ENCODE measurements around the gene C11orf58. TPM values are rescaled to one million over a fixed set of nuclear protein-coding genes. Genes with fewer than 3 reads are reported as not detected.
A peak's percentile ranks its signal among the peaks of the same experiment; 100 is the strongest.

Gene C11orf58
- total RNA-seq, 1 experiment from 2014 or later, result 157 TPM

DNA sequence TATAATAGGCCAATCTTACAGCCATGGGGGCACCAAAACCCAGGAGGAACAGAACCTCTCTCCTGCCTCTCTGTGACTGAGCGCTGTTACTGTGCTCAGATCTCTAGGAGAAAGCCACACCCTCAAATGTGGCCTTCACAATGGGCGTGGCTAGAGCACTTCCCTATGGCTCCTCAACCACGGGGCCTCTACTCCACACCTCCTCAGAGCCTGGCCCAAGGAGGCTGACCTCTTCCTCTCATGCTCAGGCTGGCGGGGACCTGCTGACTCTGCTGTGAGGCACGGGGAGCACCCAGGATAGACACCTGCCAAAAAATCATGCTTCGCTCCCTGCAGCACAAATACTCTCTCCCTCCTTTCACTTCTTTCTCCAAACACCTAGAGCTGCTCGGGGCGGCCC is 41.0 kb downstream of the C11orf58 start:
- H3K4me3 Mint-ChIP-seq (ENCODE audit: low read depth, unreplicated experiment), result no peak overlapping the region
- no peaks in the 10 kb centered on the region for H3K9me3 Mint-ChIP-seq (ENCODE audit: low read depth, unreplicated experiment)
- peaks cover 63% of the 10 kb centered on the region for H3K4me1 Mint-ChIP-seq (ENCODE audit: low read depth, unreplicated experiment)
- CTCF ChIA-PET, result interaction anchor here (0.6 to 0.7 kb wide), 4 partner anchors 9 to 520 kb away, joined by 3 to 7 read pairs (median 4); no protein-coding TSS in a partner anchor
- TF ChIP-seq, protein P1, sequence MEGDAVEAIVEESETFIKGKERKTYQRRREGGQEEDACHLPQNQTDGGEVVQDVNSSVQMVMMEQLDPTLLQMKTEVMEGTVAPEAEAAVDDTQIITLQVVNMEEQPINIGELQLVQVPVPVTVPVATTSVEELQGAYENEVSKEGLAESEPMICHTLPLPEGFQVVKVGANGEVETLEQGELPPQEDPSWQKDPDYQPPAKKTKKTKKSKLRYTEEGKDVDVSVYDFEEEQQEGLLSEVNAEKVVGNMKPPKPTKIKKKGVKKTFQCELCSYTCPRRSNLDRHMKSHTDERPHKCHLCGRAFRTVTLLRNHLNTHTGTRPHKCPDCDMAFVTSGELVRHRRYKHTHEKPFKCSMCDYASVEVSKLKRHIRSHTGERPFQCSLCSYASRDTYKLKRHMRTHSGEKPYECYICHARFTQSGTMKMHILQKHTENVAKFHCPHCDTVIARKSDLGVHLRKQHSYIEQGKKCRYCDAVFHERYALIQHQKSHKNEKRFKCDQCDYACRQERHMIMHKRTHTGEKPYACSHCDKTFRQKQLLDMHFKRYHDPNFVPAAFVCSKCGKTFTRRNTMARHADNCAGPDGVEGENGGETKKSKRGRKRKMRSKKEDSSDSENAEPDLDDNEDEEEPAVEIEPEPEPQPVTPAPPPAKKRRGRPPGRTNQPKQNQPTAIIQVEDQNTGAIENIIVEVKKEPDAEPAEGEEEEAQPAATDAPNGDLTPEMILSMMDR (IDR thresholded peaks at IDR 0.05; ENCODE audit: unreplicated experiment), result no peak
- H3K27me3 Mint-ChIP-seq (ENCODE audit: unreplicated experiment), result no peaks in the 10 kb centered on the region
- intact Hi-C loops (cut with micrococcal nuclease; ENCODE audit: unreplicated experiment), result no loop called here
- peaks cover 66% of the 10 kb centered on the region for H3K36me3 Mint-ChIP-seq (ENCODE audit: insufficient read depth, unreplicated experiment)
- no TSS peak for BruUV-seq (replicated peaks)
- no peak for DNase-seq
- no peak overlapping the region for H3K27ac Mint-ChIP-seq (ENCODE audit: unreplicated experiment)

DNA sequence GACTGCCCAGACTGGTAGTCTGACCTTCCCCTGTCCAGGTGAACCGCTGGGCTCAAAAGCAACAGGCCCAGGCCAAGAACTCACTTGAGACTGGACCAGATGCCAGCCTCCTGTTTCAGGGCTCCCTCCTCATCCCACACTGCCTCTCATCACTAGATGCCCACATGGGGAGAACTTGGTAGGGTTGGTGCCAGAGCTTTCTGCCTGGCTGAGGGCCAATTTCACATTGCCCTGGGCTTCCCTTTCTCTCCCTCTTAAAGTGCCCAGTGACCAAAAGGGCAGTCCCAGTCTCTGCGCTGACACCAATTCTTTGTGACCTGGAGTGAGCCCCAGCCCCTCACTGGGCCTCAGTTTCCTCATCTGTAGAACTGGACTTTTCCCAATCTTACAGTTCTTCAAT is 41.7 kb downstream of the C11orf58 start:
- BruUV-seq (replicated peaks), result no TSS peak
- TF ChIP-seq, protein P1 (IDR thresholded peaks at IDR 0.05; ENCODE audit: unreplicated experiment), result no peak
- Mint-ChIP-seq H3K4me1 (ENCODE audit: low read depth, unreplicated experiment) (peaks cover 66% of the 10 kb centered on the region), H3K4me3 (ENCODE audit: low read depth, unreplicated experiment) (no peak overlapping the region), H3K9me3 (ENCODE audit: low read depth, unreplicated experiment) (no peaks in the 10 kb centered on the region), H3K36me3 (ENCODE audit: insufficient read depth, unreplicated experiment) (peaks cover 63% of the 10 kb centered on the region), H3K27ac (ENCODE audit: unreplicated experiment) (peak overlapping the region; percentile 16), H3K27me3 (ENCODE audit: unreplicated experiment) (no peaks in the 10 kb centered on the region)
- DNase-seq, result no peak
- CTCF ChIA-PET, result no interaction called here
- intact Hi-C loops (cut with micrococcal nuclease; ENCODE audit: unreplicated experiment), result no loop called here

DNA sequence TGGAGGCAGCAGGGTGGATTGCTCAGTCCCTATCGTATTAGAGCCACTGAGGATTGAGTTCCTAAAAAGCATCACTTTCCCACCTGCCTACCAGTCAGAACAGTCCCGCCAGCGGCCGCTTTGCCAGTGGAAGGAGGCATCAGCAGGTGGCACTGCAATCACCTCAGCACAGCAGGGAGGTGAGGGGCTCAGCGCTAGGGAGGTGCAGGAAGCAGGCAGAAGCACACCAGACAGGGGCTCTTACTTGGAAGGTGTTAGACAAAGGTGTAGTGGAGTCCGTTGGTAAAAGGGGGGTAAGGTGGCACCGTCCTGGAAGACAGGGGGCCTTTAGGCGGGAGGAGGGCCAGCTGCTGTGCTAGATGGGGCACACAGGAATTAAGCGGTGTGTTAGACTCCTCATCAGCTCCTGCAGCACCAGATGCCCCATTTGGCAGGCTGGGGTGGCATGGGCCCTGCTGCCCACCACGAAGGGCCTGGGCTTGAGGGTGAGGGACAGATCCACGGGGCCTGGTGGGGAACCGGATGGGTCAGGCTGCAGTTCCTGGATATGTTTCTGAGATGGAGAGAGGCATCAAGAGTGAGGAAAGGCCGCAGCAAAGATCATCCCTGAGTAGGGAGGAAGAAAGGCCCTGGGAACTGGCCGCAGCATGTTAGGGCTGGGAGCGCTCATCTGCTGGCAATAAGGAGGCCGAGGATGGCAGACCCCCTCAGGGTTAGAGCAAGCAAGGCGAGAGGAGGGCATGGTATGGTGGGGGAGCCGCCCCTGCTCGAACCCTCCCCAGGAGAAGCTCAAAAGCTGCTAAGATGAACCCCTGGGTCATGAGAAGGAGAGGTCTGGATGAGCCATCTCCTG is 42.5 kb downstream of the C11orf58 start:
- CTCF ChIA-PET, result no interaction called here

DNA sequence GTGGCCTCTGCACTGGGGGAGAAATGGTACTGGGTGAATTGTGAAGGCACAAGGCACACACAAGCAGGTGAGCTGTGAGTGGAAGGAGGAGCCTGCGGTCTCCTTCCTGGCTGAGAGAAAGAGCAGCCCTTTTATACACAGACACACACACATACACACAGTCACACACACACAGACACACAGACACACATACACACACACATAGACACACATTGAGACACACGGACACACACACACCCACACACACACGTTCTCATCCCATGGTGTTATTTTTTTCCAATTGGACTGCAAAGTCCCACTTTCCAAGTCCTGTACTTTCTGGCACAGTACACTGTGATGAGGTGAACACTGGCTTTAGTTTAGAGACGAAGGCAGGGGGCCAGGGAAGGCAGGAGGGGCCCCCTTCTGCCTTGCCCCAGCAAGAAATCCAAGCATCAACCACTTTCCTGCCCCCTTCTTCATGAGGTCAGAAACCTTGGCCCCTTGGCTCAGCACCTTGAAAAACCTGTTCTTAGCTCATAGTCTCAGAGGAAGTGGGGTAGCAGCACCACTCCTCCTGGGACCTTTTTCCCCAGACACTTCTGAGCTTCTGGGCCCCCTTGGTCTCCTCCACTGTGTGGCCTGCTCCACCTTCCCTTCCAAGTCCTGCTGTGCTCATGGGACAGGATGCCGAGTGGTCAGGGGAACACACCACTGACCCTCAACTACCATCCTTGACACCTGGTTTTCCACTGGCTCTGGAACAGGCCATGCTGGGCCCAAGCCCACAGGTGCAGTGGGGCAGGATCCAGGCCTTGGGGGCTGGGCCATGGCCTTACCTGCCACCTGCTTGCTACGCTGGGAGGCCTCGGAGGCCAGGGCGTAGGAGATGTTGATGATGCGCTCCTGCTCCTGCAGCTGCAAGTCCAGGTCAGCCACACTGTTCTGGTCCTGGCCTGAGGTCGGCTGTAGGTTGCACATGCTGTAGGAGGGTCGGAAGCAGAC is 43.8 kb downstream of the C11orf58 start:
- intact Hi-C loops (cut with micrococcal nuclease; ENCODE audit: unreplicated experiment), result no loop called here
- peaks cover 86% of the 10 kb centered on the region for H3K4me1 Mint-ChIP-seq (ENCODE audit: low read depth, unreplicated experiment)
- DNase-seq, result peak; percentile 28
- TF ChIP-seq, protein P1 (IDR thresholded peaks at IDR 0.05; ENCODE audit: unreplicated experiment), result no peak
- no peaks in the 10 kb centered on the region for H3K9me3 Mint-ChIP-seq (ENCODE audit: low read depth, unreplicated experiment)
- no peaks in the 10 kb centered on the region for H3K27me3 Mint-ChIP-seq (ENCODE audit: unreplicated experiment)
- peaks cover 73% of the 10 kb centered on the region for H3K36me3 Mint-ChIP-seq (ENCODE audit: insufficient read depth, unreplicated experiment)
- peak overlapping the region; percentile 56 for H3K4me3 Mint-ChIP-seq (ENCODE audit: low read depth, unreplicated experiment)
- CTCF ChIA-PET, result interaction anchor here (0.7 kb wide), 1 partner anchor 151 kb away, joined by 3 read pairs; no protein-coding TSS in a partner anchor
- no TSS peak for BruUV-seq (replicated peaks)
- H3K27ac Mint-ChIP-seq (ENCODE audit: unreplicated experiment), result peak overlapping the region; percentile 80

More for the DNA sequence above, 42.5 kb downstream of the C11orf58 start:
- TF ChIP-seq, protein P1 (IDR thresholded peaks at IDR 0.05; ENCODE audit: unreplicated experiment), result no peak
- no TSS peak for BruUV-seq (replicated peaks)
- intact Hi-C loops (cut with micrococcal nuclease; ENCODE audit: unreplicated experiment), result no loop called here
- no peak for DNase-seq
- Mint-ChIP-seq H3K4me1 (ENCODE audit: low read depth, unreplicated experiment) (peaks cover 73% of the 10 kb centered on the region), H3K36me3 (ENCODE audit: insufficient read depth, unreplicated experiment) (peaks cover 71% of the 10 kb centered on the region), H3K9me3 (ENCODE audit: low read depth, unreplicated experiment) (no peaks in the 10 kb centered on the region), H3K4me3 (ENCODE audit: low read depth, unreplicated experiment) (no peak overlapping the region), H3K27me3 (ENCODE audit: unreplicated experiment) (no peaks in the 10 kb centered on the region), H3K27ac (ENCODE audit: unreplicated experiment) (peak overlapping the region; percentile 16)

Measured in Calu3 (cell line).